CD4-positive, CD25-positive, alpha-beta regulatory T cell (primary cell): ENCODE results near the gene KIF6. TPM values are rescaled to one million over a fixed set of nuclear protein-coding genes. Genes with fewer than 3 reads are reported as not detected.

ENCODE experiments used
- ATAC-seq, 2 donors: fragments of 150-1000 bp; cut with Tn5 transposase; one replicate each; pipeline ENCODE4 v1.10.0; 2021; ENCODE audit warnings: low read depth in 2 of 2, moderate number of reproducible peaks in 2 of 2, moderate library complexity in 1 of 2
- DNase-seq, 3 donors: peaks; one replicate each; pipeline versions ENCODE4 v3.0.0 to v3.0.0-alpha.2; 2012 to 2022; ENCODE audit warnings: mixed read lengths in 1 of 3
- H3K27ac ChIP-seq: one replicate; pipeline ENCODE4 v1.7.0; 2013; ENCODE audit warnings: mild to moderate bottlenecking, low read length; ENCODE audit not compliant: insufficient read depth, poor library complexity, severe bottlenecking
- H3K27me3 ChIP-seq: one replicate; pipeline ENCODE4 v1.7.0; 2013; ENCODE audit warnings: low read length; ENCODE audit not compliant: control insufficient read depth, insufficient read depth
- H3K36me3 ChIP-seq: one replicate; pipeline ENCODE4 v1.7.0; 2013; ENCODE audit warnings: mild to moderate bottlenecking, low read length, moderate library complexity; ENCODE audit not compliant: control insufficient read depth, insufficient read depth
- H3K4me1 ChIP-seq: 2 replicates; pipeline ENCODE4 v1.7.0; 2013; ENCODE audit warnings: mild to moderate bottlenecking, low read length; ENCODE audit not compliant: insufficient read depth, control insufficient read depth, poor library complexity, severe bottlenecking
- H3K4me3 ChIP-seq: one replicate; pipeline ENCODE4 v1.7.0; 2013; ENCODE audit warnings: low read depth, mild to moderate bottlenecking, low read length, moderate library complexity
- H3K9me3 ChIP-seq, 2 experiments: 1 replicate in 1 of 2; 2 replicates in 1 of 2; pipeline ENCODE4 v1.7.0; 2013; ENCODE audit warnings: low read length in 2 of 2, mild to moderate bottlenecking in 1 of 2, moderate library complexity in 1 of 2; ENCODE audit not compliant: control insufficient read depth in 2 of 2
- H3K27ac Mint-ChIP-seq, 3 donors: one replicate each; pipeline ENCODE4 v1.8.0; 2020 to 2022; ENCODE audit warnings: mild to moderate bottlenecking in 3 of 3, mixed read lengths in 3 of 3, moderate library complexity in 2 of 3
- H3K27me3 Mint-ChIP-seq: one replicate; pipeline ENCODE4 v1.8.0; 2022; ENCODE audit warnings: mild to moderate bottlenecking, mixed read lengths
- H3K36me3 Mint-ChIP-seq: one replicate; pipeline ENCODE4 v1.8.0; 2020; ENCODE audit warnings: mixed read lengths
- H3K4me1 Mint-ChIP-seq, 4 donors: one replicate each; pipeline ENCODE4 v1.8.0; 2020 to 2022; ENCODE audit warnings: mixed read lengths in 4 of 4, mild to moderate bottlenecking in 1 of 4
- H3K4me3 Mint-ChIP-seq, 4 donors: one replicate each; pipeline ENCODE4 v1.8.0; 2020 to 2022; ENCODE audit warnings: mild to moderate bottlenecking in 4 of 4, mixed read lengths in 4 of 4, moderate library complexity in 3 of 4
- H3K9me3 Mint-ChIP-seq, 7 donors: one replicate each; pipeline ENCODE4 v1.8.0; 2020 to 2022; ENCODE audit warnings: mixed read lengths in 7 of 7, mild to moderate bottlenecking in 3 of 7, moderate library complexity in 2 of 7
- polyA plus RNA-seq, 4 donors: library from polyadenylated mRNA; unstranded; fragments of 300-500 nt; fragmentation: Illumina TruSeq; gene quantifications; one replicate each; pipeline ENCODE4 v1.2.3, GENCODE V29; 2021
- total RNA-seq: library from RNA; stranded (reverse); gene quantifications from one replicate; pipeline ENCODE4 v1.2.3, GENCODE V29; 2022

Gene KIF6
- total and polyA plus RNA-seq, 5 donors from 2014 or later, result not detected

GRCh38 chr6:39555136-39555535 lies 170.1 kb downstream of the KIF6 start:
- peaks cover 4% of the 10 kb centered on the region for H3K27me3 Mint-ChIP-seq
- H3K9me3 Mint-ChIP-seq, result no peaks in the 10 kb centered on the region
- DNase-seq (no peak), ATAC-seq (no peak)
- H3K27ac ChIP-seq, result no peak overlapping the region
- H3K4me3 Mint-ChIP-seq, result no peak overlapping the region
- H3K4me1 Mint-ChIP-seq, result no peaks in the 10 kb centered on the region
- no peaks in the 10 kb centered on the region for H3K36me3 ChIP-seq
- H3K4me1 ChIP-seq, result no peaks in the 10 kb centered on the region
- no peaks in the 10 kb centered on the region for H3K9me3 ChIP-seq
- no peak overlapping the region for H3K27ac Mint-ChIP-seq
- H3K27me3 ChIP-seq, result no peaks in the 10 kb centered on the region
- H3K36me3 Mint-ChIP-seq, result no peaks in the 10 kb centered on the region
- no peak overlapping the region for H3K4me3 ChIP-seq

- ATAC-seq (no peak), DNase-seq (no peak)
- no peaks in the 10 kb centered on the region for H3K9me3 ChIP-seq
- H3K27me3 Mint-ChIP-seq, result peaks cover 4% of the 10 kb centered on the region
- H3K4me3 Mint-ChIP-seq, result no peak overlapping the region
- no peak overlapping the region for H3K27ac ChIP-seq
- H3K27me3 ChIP-seq, result no peaks in the 10 kb centered on the region
- H3K4me1 Mint-ChIP-seq, result no peaks in the 10 kb centered on the region
- H3K36me3 Mint-ChIP-seq, result no peaks in the 10 kb centered on the region
- H3K27ac Mint-ChIP-seq, result no peak overlapping the region
- no peaks in the 10 kb centered on the region for H3K4me1 ChIP-seq
- H3K36me3 ChIP-seq, result no peaks in the 10 kb centered on the region
- H3K9me3 Mint-ChIP-seq, result peaks cover 0 to 2% (median 0%) of the 10 kb centered on the region in 7 donors
- H3K4me3 ChIP-seq, result no peak overlapping the region
Observed at GRCh38 chr6:39553860-39554802, 171.1 kb downstream of the KIF6 start.

GRCh38 chr6:39553029-39553428 lies 172.2 kb downstream of the KIF6 start:
- Mint-ChIP-seq H3K9me3 (peaks cover 0 to 3% (median 0%) of the 10 kb centered on the region in 7 donors), H3K27me3 (peaks cover 4% of the 10 kb centered on the region), H3K27ac (no peak overlapping the region), H3K4me3 (no peak overlapping the region), H3K36me3 (no peaks in the 10 kb centered on the region), H3K4me1 (no peaks in the 10 kb centered on the region)
- DNase-seq (no peak), ATAC-seq (no peak)
- Histone ChIP-seq H3K9me3 (no peaks in the 10 kb centered on the region), H3K27ac (no peak overlapping the region), H3K4me3 (no peak overlapping the region), H3K27me3 (no peaks in the 10 kb centered on the region), H3K36me3 (no peaks in the 10 kb centered on the region), H3K4me1 (no peaks in the 10 kb centered on the region)

GRCh38 chr6:39550191-39550590 lies 175.0 kb downstream of the KIF6 start:
- H3K4me3 ChIP-seq, result no peak overlapping the region
- H3K9me3 Mint-ChIP-seq, result peaks cover 0 to 6% (median 0%) of the 10 kb centered on the region in 7 donors
- H3K4me1 Mint-ChIP-seq, result no peaks in the 10 kb centered on the region
- H3K36me3 ChIP-seq, result no peaks in the 10 kb centered on the region
- H3K27ac ChIP-seq, result no peak overlapping the region
- H3K36me3 Mint-ChIP-seq, result no peaks in the 10 kb centered on the region
- DNase-seq (no peak), ATAC-seq (no peak)
- no peaks in the 10 kb centered on the region for H3K9me3 ChIP-seq
- peaks cover 10% of the 10 kb centered on the region for H3K27me3 Mint-ChIP-seq
- no peaks in the 10 kb centered on the region for H3K27me3 ChIP-seq
- H3K27ac Mint-ChIP-seq, result no peak overlapping the region
- no peak overlapping the region for H3K4me3 Mint-ChIP-seq
- H3K4me1 ChIP-seq, result no peaks in the 10 kb centered on the region

GRCh38 chr6:39546731-39547130 lies 178.5 kb downstream of the KIF6 start:
- H3K27ac ChIP-seq, result no peak overlapping the region
- H3K4me3 ChIP-seq, result no peak overlapping the region
- Mint-ChIP-seq H3K4me1 (no peaks in the 10 kb centered on the region), H3K36me3 (no peaks in the 10 kb centered on the region), H3K27ac (no peak overlapping the region), H3K9me3 (peaks cover 0 to 8% (median 0%) of the 10 kb centered on the region in 7 donors), H3K4me3 (no peak overlapping the region), H3K27me3 (peaks cover 10% of the 10 kb centered on the region)
- H3K4me1 ChIP-seq, result no peaks in the 10 kb centered on the region
- ATAC-seq, result no peak
- no peak for DNase-seq
- no peaks in the 10 kb centered on the region for H3K36me3 ChIP-seq
- no peaks in the 10 kb centered on the region for H3K9me3 ChIP-seq
- no peaks in the 10 kb centered on the region for H3K27me3 ChIP-seq

GRCh38 chr6:39543950-39544349 lies 181.3 kb downstream of the KIF6 start:
- Histone ChIP-seq H3K27me3 (no peaks in the 10 kb centered on the region), H3K4me3 (no peak overlapping the region), H3K4me1 (no peaks in the 10 kb centered on the region), H3K36me3 (no peaks in the 10 kb centered on the region), H3K9me3 (no peaks in the 10 kb centered on the region), H3K27ac (no peak overlapping the region)
- Mint-ChIP-seq H3K36me3 (no peaks in the 10 kb centered on the region), H3K27me3 (peaks cover 6% of the 10 kb centered on the region), H3K4me1 (no peaks in the 10 kb centered on the region), H3K4me3 (no peak overlapping the region), H3K9me3 (peaks cover 0 to 5% (median 0%) of the 10 kb centered on the region in 7 donors), H3K27ac (no peak overlapping the region)
- DNase-seq (no peak), ATAC-seq (no peak)

- Mint-ChIP-seq H3K4me1 (no peaks in the 10 kb centered on the region), H3K27me3 (peaks cover 6% of the 10 kb centered on the region), H3K36me3 (no peaks in the 10 kb centered on the region), H3K9me3 (peaks cover 0 to 5% (median 0%) of the 10 kb centered on the region in 7 donors), H3K27ac (peak overlapping the region in 1 of 3 donors; percentile 12), H3K4me3 (no peak overlapping the region)
- Histone ChIP-seq H3K9me3 (no peaks in the 10 kb centered on the region), H3K4me3 (no peak overlapping the region), H3K36me3 (no peaks in the 10 kb centered on the region), H3K27me3 (no peaks in the 10 kb centered on the region), H3K4me1 (no peaks in the 10 kb centered on the region), H3K27ac (no peak overlapping the region)
- DNase-seq (no peak), ATAC-seq (no peak)
Observed at GRCh38 chr6:39543095-39543494, 182.1 kb downstream of the KIF6 start.

- DNase-seq (no peak), ATAC-seq (no peak)
- H3K4me1 ChIP-seq, result no peaks in the 10 kb centered on the region
- H3K4me3 ChIP-seq, result no peak overlapping the region
- H3K27ac Mint-ChIP-seq, result no peak overlapping the region
- no peaks in the 10 kb centered on the region for H3K27me3 ChIP-seq
- H3K36me3 ChIP-seq, result no peaks in the 10 kb centered on the region
- H3K4me3 Mint-ChIP-seq, result no peak overlapping the region
- no peaks in the 10 kb centered on the region for H3K4me1 Mint-ChIP-seq
- peaks cover 0 to 2% (median 0%) of the 10 kb centered on the region in 7 donors for H3K9me3 Mint-ChIP-seq
- H3K9me3 ChIP-seq, result no peaks in the 10 kb centered on the region
- no peaks in the 10 kb centered on the region for H3K27me3 Mint-ChIP-seq
- H3K27ac ChIP-seq, result no peak overlapping the region
- no peaks in the 10 kb centered on the region for H3K36me3 Mint-ChIP-seq
Observed at GRCh38 chr6:39540454-39540853, 184.8 kb downstream of the KIF6 start.
